Ovary (tissue), 3 donors: ENCODE results near the gene SGCD.

Source experiments
- EP300 ChIP-seq: sonication (generic); formaldehyde crosslinking; IDR thresholded peaks from one replicate; pipeline ENCODE4 v1.6.1; 2017; ENCODE audit warnings: antibody characterized with exemption
- POLR2A ChIP-seq: fragments of 450-650 bp; IDR thresholded peaks from one replicate; pipeline ENCODE4 v1.6.1; 2017; ENCODE audit warnings: antibody characterized with exemption, mild to moderate bottlenecking, moderate library complexity
- TF ChIP-seq, protein P1 (sequence below), 3 donors: fragments of 450-650 bp in 2 of 3; fragments of 200-600 bp in 1 of 3; IDR thresholded peaks; one replicate each; pipeline versions ENCODE4 v1.5.1 to v1.8.0; 2016 to 2022; ENCODE audit warnings: antibody characterized with exemption in 3 of 3, mild to moderate bottlenecking in 1 of 3
- donor health status: DM: no; HTN: no; CAD: no.

DNA sequence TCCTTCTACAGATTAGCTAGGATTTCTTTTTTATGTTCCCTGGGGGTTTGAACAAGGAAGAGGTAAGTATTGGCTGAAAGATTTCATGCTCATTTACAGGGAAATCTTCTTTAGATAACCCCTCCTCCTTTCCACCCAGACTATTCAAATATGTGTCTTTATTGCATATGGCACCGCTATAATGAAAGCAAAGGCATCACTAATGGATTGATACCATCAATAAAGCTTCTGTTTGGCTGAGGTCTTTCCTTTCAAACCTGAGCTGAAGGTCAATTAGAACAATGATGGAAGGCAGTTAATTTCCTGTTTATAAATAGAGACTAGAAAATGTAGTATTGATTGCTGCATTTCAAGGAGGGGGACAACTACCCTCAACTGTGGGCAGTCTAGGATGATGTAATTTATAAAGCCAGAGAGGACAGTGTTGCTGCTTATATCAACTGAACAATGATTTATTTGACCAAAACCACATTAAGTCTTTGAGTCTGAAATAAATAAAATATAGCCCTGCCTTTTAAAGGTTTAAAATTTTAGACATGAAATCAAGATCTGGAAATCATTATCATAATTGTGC is 132.9 kb downstream of the SGCD start:
- TF ChIP-seq EP300 = no peak
- TF ChIP-seq, protein P1, sequence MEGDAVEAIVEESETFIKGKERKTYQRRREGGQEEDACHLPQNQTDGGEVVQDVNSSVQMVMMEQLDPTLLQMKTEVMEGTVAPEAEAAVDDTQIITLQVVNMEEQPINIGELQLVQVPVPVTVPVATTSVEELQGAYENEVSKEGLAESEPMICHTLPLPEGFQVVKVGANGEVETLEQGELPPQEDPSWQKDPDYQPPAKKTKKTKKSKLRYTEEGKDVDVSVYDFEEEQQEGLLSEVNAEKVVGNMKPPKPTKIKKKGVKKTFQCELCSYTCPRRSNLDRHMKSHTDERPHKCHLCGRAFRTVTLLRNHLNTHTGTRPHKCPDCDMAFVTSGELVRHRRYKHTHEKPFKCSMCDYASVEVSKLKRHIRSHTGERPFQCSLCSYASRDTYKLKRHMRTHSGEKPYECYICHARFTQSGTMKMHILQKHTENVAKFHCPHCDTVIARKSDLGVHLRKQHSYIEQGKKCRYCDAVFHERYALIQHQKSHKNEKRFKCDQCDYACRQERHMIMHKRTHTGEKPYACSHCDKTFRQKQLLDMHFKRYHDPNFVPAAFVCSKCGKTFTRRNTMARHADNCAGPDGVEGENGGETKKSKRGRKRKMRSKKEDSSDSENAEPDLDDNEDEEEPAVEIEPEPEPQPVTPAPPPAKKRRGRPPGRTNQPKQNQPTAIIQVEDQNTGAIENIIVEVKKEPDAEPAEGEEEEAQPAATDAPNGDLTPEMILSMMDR (IDR thresholded peaks at IDR 0.05) = no peak
- TF ChIP-seq POLR2A = no peak
